ENCODE data around the gene TSPEAR. TPM values are rescaled to one million over a fixed set of nuclear protein-coding genes. Genes with fewer than 3 reads are reported as not detected.

The TSPEAR gene
- polyA plus RNA-seq, 1 of the 3 experiments (the other 2 are of a cell fraction) = 0.08 TPM

DNA sequence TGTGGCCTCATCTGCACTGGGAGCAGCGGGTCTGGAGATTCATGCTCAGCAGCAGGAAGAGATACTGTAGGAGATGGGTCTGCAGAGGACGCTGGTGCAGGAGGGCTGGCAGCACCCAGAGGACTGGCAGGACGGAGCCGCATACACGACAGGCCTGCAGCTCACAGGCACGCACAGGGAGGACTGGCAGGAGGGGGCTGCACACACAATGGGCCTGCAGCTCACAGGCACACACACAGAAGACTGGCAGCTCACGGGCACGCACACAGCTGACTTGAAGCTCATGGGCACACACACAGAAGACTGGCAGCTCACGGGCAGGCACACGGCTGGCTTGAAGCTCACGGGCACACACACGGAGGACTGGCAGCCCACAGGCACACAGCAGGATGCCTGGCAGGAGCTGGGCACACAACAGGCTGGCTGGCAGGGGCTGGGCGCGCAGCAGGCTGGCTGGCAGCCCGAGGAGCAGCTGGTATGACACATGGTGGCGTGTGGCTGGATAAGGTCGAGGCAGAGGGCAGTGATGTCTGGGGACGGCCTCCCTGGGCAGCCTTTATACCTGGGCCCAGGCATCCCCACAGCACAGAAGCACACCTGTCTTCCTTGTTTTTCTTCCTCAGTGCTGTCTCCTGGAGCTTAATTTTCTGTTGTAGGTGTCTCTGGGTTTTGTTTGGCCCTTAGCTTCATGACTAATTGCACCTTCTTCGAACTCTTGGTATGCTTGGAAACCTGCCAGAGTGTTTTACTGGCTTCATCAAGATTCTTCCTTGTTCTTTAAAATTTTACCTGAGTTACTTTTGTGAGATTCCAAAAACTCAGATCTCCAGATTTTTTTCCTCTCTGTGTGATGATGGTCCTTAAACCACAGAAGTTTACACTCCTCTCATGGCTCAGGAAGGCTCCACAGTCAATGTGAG is 44.7 kb downstream of the TSPEAR start, which contains the start of gene KRTAP12-2:
TSS of gene KRTAP12-2 (minus strand) at position 527 of the 920 bp plus-strand sequence. CDS start at position 486, 41 bp downstream.
- no peak within 1 kb of the TSS for H3K4me2 ChIP-seq
- H2AFZ ChIP-seq (ENCODE audit: low read depth) = no peak within 1 kb of the TSS
- H3K27ac ChIP-seq (ENCODE audit: low read depth in 2 of 2, low read length in 1 of 2) = no peak within 1 kb of the TSS
- 0 out of 2 replicates have a peak, but pooled peaks cover 3% of the 10 kb centered on the region for H3K9me3 ChIP-seq
- H3K36me3 ChIP-seq (replicated peaks in 1 of 2; ENCODE audit: control insufficient read depth in 1 of 2, insufficient read depth in 2 of 2, low read length in 1 of 2) = no peaks in the 10 kb centered on the region
- H3F3A ChIP-seq (replicated peaks; ENCODE audit: insufficient read depth) = no peaks in the 10 kb centered on the region
- TF ChIP-seq TCF12 (IDR thresholded peaks at IDR 0.05) (no peak), FOXJ3 (CRISPR knock-in tag; IDR thresholded peaks at IDR 0.05) (no peak)
- TF ChIP-seq, protein P1, sequence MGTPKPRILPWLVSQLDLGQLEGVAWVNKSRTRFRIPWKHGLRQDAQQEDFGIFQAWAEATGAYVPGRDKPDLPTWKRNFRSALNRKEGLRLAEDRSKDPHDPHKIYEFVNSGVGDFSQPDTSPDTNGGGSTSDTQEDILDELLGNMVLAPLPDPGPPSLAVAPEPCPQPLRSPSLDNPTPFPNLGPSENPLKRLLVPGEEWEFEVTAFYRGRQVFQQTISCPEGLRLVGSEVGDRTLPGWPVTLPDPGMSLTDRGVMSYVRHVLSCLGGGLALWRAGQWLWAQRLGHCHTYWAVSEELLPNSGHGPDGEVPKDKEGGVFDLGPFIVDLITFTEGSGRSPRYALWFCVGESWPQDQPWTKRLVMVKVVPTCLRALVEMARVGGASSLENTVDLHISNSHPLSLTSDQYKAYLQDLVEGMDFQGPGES (IDR thresholded peaks at IDR 0.05; ENCODE audit: low read depth, low read length) = no peak
- TF ChIP-seq, protein P2, sequence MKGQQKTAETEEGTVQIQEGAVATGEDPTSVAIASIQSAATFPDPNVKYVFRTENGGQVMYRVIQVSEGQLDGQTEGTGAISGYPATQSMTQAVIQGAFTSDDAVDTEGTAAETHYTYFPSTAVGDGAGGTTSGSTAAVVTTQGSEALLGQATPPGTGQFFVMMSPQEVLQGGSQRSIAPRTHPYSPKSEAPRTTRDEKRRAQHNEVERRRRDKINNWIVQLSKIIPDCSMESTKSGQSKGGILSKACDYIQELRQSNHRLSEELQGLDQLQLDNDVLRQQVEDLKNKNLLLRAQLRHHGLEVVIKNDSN (IDR thresholded peaks at IDR 0.05; ENCODE audit: borderline replicate concordance, low read depth) = no peak
- TF ChIP-seq, protein P3, sequence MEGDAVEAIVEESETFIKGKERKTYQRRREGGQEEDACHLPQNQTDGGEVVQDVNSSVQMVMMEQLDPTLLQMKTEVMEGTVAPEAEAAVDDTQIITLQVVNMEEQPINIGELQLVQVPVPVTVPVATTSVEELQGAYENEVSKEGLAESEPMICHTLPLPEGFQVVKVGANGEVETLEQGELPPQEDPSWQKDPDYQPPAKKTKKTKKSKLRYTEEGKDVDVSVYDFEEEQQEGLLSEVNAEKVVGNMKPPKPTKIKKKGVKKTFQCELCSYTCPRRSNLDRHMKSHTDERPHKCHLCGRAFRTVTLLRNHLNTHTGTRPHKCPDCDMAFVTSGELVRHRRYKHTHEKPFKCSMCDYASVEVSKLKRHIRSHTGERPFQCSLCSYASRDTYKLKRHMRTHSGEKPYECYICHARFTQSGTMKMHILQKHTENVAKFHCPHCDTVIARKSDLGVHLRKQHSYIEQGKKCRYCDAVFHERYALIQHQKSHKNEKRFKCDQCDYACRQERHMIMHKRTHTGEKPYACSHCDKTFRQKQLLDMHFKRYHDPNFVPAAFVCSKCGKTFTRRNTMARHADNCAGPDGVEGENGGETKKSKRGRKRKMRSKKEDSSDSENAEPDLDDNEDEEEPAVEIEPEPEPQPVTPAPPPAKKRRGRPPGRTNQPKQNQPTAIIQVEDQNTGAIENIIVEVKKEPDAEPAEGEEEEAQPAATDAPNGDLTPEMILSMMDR (IDR thresholded peaks at IDR 0.05) = no peak
- WGBS (ENCODE audit: low lambda C conversion rate) = 13% methylated on average over 8 of the region's 19 CpGs
- 0 out of 2 replicates have a peak, but pooled peaks cover 4% of the 10 kb centered on the region for H3K9me2 ChIP-seq
- no peak within 1 kb of the TSS for H3K9ac ChIP-seq
- H3K4me1 ChIP-seq (ENCODE audit: control insufficient read depth in 1 of 2, insufficient read depth in 2 of 2, low read depth in 1 of 2, low read length in 1 of 2) = peaks cover 0 to 3% of the 10 kb centered on the region in 2 experiments; a peak in 1 of 4 replicates
- H3K27me3 ChIP-seq (ENCODE audit: insufficient read depth) = no peaks in the 10 kb centered on the region; the same call in 1 of the 2 replicates
- ChIA-PET CTCF (interaction anchor here (0.7 kb wide), 1 partner anchor 367 kb away, joined by 3 read pairs; no protein-coding TSS in a partner anchor), POLR2A (no interaction called here)
- no peak within 1 kb of the TSS for H3K4me3 ChIP-seq (ENCODE audit: low read depth in 2 of 2, low read length in 1 of 2)
- H4K20me1 ChIP-seq (ENCODE audit: insufficient read depth) = no peaks in the 10 kb centered on the region
- DNase-seq = no peak
- no peaks in the 10 kb centered on the region for H3K79me2 ChIP-seq (ENCODE audit: insufficient read depth)

DNA sequence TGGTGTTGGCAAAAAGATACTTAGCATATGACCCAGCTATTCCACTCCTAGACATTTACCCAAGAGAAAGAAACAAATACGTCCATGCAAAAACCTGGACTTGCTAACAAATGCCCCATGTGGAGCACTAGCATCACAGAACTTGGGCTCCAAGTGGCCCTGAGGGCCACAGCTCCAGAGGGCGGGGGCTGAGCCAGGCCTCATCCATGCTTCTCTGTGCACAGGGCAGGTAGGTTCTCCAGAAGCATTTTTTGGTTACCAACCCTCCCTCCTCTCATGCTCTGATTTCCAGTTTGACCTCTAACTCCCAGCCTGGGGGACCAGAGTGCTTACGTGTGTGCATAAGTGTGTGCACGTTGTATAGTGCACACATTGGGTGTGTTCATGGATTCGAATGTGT is 46.7 kb downstream of the TSPEAR start:
- Histone ChIP-seq H3K9ac (no peak overlapping the region), H4K20me1 (ENCODE audit: insufficient read depth) (no peaks in the 10 kb centered on the region), H2AFZ (ENCODE audit: low read depth) (no peak overlapping the region), H3K4me2 (no peak overlapping the region), H3K27ac (ENCODE audit: low read depth in 2 of 2, low read length in 1 of 2) (no peak overlapping the region), H3K79me2 (ENCODE audit: insufficient read depth) (no peaks in the 10 kb centered on the region), H3K27me3 (ENCODE audit: insufficient read depth) (no peaks in the 10 kb centered on the region; the same call in 1 of the 2 replicates), H3K9me2 (0 out of 2 replicates have a peak, but pooled peaks cover 4% of the 10 kb centered on the region), H3F3A (replicated peaks; ENCODE audit: insufficient read depth) (no peaks in the 10 kb centered on the region), H3K9me3 (no peaks in the 10 kb centered on the region), H3K4me3 (ENCODE audit: low read depth in 2 of 2, low read length in 1 of 2) (no peak overlapping the region), H3K36me3 (replicated peaks in 1 of 2; ENCODE audit: control insufficient read depth in 1 of 2, insufficient read depth in 2 of 2, low read length in 1 of 2) (no peaks in the 10 kb centered on the region), H3K4me1 (ENCODE audit: control insufficient read depth in 1 of 2, insufficient read depth in 2 of 2, low read depth in 1 of 2, low read length in 1 of 2) (peaks cover 0 to 3% of the 10 kb centered on the region in 2 experiments; a peak in 1 of 4 replicates)
- 7% methylated on average over 5 of the region's 5 CpGs for WGBS (ENCODE audit: low lambda C conversion rate)
- CTCF ChIA-PET = no interaction called here
- DNase-seq = no peak
- POLR2A ChIA-PET = no interaction called here
- TF ChIP-seq GABPA (IDR thresholded peaks at IDR 0.05; ENCODE audit: low read depth) = no peak
- TF ChIP-seq, protein P4, sequence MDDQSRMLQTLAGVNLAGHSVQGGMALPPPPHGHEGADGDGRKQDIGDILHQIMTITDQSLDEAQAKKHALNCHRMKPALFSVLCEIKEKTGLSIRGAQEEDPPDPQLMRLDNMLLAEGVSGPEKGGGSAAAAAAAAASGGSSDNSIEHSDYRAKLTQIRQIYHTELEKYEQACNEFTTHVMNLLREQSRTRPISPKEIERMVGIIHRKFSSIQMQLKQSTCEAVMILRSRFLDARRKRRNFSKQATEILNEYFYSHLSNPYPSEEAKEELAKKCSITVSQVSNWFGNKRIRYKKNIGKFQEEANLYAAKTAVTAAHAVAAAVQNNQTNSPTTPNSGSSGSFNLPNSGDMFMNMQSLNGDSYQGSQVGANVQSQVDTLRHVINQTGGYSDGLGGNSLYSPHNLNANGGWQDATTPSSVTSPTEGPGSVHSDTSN (IDR thresholded peaks at IDR 0.05) = no peak
- TF ChIP-seq, protein P5, sequence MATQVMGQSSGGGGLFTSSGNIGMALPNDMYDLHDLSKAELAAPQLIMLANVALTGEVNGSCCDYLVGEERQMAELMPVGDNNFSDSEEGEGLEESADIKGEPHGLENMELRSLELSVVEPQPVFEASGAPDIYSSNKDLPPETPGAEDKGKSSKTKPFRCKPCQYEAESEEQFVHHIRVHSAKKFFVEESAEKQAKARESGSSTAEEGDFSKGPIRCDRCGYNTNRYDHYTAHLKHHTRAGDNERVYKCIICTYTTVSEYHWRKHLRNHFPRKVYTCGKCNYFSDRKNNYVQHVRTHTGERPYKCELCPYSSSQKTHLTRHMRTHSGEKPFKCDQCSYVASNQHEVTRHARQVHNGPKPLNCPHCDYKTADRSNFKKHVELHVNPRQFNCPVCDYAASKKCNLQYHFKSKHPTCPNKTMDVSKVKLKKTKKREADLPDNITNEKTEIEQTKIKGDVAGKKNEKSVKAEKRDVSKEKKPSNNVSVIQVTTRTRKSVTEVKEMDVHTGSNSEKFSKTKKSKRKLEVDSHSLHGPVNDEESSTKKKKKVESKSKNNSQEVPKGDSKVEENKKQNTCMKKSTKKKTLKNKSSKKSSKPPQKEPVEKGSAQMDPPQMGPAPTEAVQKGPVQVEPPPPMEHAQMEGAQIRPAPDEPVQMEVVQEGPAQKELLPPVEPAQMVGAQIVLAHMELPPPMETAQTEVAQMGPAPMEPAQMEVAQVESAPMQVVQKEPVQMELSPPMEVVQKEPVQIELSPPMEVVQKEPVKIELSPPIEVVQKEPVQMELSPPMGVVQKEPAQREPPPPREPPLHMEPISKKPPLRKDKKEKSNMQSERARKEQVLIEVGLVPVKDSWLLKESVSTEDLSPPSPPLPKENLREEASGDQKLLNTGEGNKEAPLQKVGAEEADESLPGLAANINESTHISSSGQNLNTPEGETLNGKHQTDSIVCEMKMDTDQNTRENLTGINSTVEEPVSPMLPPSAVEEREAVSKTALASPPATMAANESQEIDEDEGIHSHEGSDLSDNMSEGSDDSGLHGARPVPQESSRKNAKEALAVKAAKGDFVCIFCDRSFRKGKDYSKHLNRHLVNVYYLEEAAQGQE (IDR thresholded peaks at IDR 0.05; ENCODE audit: low read depth, low read length) = no peak
- TF ChIP-seq NFIC (IDR thresholded peaks at IDR 0.05; ENCODE audit: borderline replicate concordance) = no peak
- no peak for TF ChIP-seq MEF2A (IDR thresholded peaks at IDR 0.05; ENCODE audit: borderline replicate concordance, low read depth)
- TF ChIP-seq, protein P2 (IDR thresholded peaks at IDR 0.05; ENCODE audit: borderline replicate concordance, low read depth) = no peak
- TF ChIP-seq, protein P6, sequence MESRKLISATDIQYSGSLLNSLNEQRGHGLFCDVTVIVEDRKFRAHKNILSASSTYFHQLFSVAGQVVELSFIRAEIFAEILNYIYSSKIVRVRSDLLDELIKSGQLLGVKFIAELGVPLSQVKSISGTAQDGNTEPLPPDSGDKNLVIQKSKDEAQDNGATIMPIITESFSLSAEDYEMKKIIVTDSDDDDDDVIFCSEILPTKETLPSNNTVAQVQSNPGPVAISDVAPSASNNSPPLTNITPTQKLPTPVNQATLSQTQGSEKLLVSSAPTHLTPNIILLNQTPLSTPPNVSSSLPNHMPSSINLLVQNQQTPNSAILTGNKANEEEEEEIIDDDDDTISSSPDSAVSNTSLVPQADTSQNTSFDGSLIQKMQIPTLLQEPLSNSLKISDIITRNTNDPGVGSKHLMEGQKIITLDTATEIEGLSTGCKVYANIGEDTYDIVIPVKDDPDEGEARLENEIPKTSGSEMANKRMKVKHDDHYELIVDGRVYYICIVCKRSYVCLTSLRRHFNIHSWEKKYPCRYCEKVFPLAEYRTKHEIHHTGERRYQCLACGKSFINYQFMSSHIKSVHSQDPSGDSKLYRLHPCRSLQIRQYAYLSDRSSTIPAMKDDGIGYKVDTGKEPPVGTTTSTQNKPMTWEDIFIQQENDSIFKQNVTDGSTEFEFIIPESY (IDR thresholded peaks at IDR 0.05; ENCODE audit: borderline replicate concordance, low read depth) = no peak

Measured in SK-N-SH (cell line).